Spleen (tissue), 7 donors: ENCODE results near the gene MARK3.

Experiments used
- POLR2A ChIP-seq, 3 donors: fragments of 450-650 bp; IDR thresholded peaks; one replicate each; pipeline ENCODE4 v1.5.1; 2017; ENCODE audit warnings: antibody characterized with exemption in 3 of 3, mild to moderate bottlenecking in 1 of 3
- POLR2AphosphoS5 ChIP-seq, 3 donors: sonication (generic); formaldehyde crosslinking; IDR thresholded peaks; one replicate each; pipeline ENCODE4 v1.5.1; 2017; ENCODE audit warnings: antibody characterized with exemption in 3 of 3
- TF ChIP-seq, protein P1 (sequence below), 11 experiments: fragments of 200-600 bp in 7 of 11; fragments of 450-650 bp in 4 of 11; sonication (generic) in 4 of 11; IDR thresholded peaks in 8 of 11; conservative IDR thresholded peaks in 3 of 11; 1 replicate in 7 of 11; 2 replicates in 4 of 11; pipeline versions ENCODE4 v1.4.0 to v1.8.0; 2016 to 2021; ENCODE audit warnings: antibody characterized with exemption in 11 of 11, inconsistent platforms in 4 of 11, mild to moderate bottlenecking in 1 of 11
- donor health status: DM: no; HTN: no; CAD: no; lungs with moderate emphysema.
- donor health status: DM: no; HTN: no; CAD: no.
- donor health status: DM: no; HTN: no; CAD: no.

DNA sequence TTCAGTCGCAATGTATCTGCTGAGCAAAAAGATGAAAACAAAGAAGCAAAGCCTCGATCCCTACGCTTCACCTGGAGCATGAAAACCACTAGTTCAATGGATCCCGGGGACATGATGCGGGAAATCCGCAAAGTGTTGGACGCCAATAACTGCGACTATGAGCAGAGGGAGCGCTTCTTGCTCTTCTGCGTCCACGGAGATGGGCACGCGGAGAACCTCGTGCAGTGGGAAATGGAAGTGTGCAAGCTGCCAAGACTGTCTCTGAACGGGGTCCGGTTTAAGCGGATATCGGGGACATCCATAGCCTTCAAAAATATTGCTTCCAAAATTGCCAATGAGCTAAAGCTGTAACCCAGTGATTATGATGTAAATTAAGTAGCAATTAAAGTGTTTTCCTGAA, 117.7 kb downstream of the MARK3 start:
- TF ChIP-seq, protein P1, sequence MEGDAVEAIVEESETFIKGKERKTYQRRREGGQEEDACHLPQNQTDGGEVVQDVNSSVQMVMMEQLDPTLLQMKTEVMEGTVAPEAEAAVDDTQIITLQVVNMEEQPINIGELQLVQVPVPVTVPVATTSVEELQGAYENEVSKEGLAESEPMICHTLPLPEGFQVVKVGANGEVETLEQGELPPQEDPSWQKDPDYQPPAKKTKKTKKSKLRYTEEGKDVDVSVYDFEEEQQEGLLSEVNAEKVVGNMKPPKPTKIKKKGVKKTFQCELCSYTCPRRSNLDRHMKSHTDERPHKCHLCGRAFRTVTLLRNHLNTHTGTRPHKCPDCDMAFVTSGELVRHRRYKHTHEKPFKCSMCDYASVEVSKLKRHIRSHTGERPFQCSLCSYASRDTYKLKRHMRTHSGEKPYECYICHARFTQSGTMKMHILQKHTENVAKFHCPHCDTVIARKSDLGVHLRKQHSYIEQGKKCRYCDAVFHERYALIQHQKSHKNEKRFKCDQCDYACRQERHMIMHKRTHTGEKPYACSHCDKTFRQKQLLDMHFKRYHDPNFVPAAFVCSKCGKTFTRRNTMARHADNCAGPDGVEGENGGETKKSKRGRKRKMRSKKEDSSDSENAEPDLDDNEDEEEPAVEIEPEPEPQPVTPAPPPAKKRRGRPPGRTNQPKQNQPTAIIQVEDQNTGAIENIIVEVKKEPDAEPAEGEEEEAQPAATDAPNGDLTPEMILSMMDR (IDR thresholded peaks at IDR 0.05 in 8 of 11, conservative IDR thresholded peaks at IDR 0.05 in 3 of 11), result no peak
- TF ChIP-seq POLR2AphosphoS5 (IDR thresholded peaks at IDR 0.05), result no peak
- no peak for TF ChIP-seq POLR2A (IDR thresholded peaks at IDR 0.05)
